Measurements from ENCODE around the gene USP4.

DNA sequence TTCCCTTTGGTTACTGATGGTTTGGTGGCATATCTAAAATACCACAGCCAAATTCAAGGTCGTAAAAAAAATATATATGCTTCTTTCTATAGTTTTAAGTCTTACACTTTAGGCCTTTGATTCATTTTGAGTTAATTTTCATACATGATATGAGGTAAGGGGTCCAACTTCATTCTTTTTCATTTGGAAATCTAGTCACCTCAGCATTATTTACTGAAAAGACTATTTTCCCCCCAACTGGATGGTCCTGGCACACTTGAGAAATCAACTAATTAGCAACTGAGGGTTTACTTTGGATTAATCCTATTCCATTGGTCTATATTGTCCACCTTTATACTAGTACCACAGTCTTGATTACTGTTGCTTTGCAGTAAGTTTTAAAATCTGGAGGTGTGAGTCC, 45.8 kb upstream of the USP4 start:
- TF ChIP-seq CTCF (IDR thresholded peaks at IDR 0.05) (no peak), POLR2A (IDR thresholded peaks at IDR 0.05) (no peak)

Data from lower leg skin (tissue), 3 donors.